ENCODE data around the gene CFAP299. TPM values are rescaled to one million over a fixed set of nuclear protein-coding genes. Genes with fewer than 3 reads are reported as not detected.

Gene CFAP299
- total and polyA plus RNA-seq, 2 of the 13 experiments (the other 11 are each of a cell fraction or from before 2014, with no cell fraction given) = not detected

GRCh38 chr4:80568891-80569290 is 233.4 kb downstream of the CFAP299 start (continued):
- TF ChIP-seq SOX13 (IDR thresholded peaks at IDR 0.05) (no peak), SOX13 (CRISPR knock-in tag; conservative IDR thresholded peaks at IDR 0.05 in 1 of 2, IDR thresholded peaks at IDR 0.05 in 1 of 2) (no peak), ZUFSP (CRISPR knock-in tag; IDR thresholded peaks at IDR 0.05; ENCODE audit: borderline replicate concordance) (no peak), DBP (CRISPR knock-in tag; IDR thresholded peaks at IDR 0.05; ENCODE audit: not compliant biosample characterization) (no peak)

- 6% methylated on average over 1 of the region's 1 CpG for WGBS (ENCODE audit: low lambda C conversion rate)
- CTCF ChIA-PET (ENCODE audit: low intra/inter-chr PET ratio, low total read pairs) = no interaction called here
- Histone ChIP-seq H3K79me2 (ENCODE audit: insufficient read depth, low read length) (no peaks in the 10 kb centered on the region), H3K4me2 (ENCODE audit: low read depth, low read length) (no peak overlapping the region), H3K27me3 (ENCODE audit: control insufficient read depth in 1 of 2, insufficient read depth in 2 of 2, low read length in 2 of 2) (no peaks in the 10 kb centered on the region), H3K4me3 (replicated peaks in 1 of 3; ENCODE audit: insufficient read depth in 1 of 3, low read depth in 2 of 3, low read length in 3 of 3) (no peak overlapping the region), H3K27ac (ENCODE audit: extremely low read length, insufficient read depth, low read length) (no peak overlapping the region), H3K9ac (ENCODE audit: insufficient read depth, low read depth, low read length) (no peak overlapping the region), H3K9me3 (ENCODE audit: low read length) (no peaks in the 10 kb centered on the region), H3K36me3 (replicated peaks in 1 of 2; ENCODE audit: control insufficient read depth in 1 of 2, insufficient read depth in 2 of 2, low read length in 2 of 2) (no peaks in the 10 kb centered on the region), H2AFZ (ENCODE audit: low read length) (no peak overlapping the region), H4K20me1 (ENCODE audit: insufficient read depth, low read length) (no peaks in the 10 kb centered on the region), H3K4me1 (ENCODE audit: insufficient read depth, low read length) (no peaks in the 10 kb centered on the region)
- ATAC-seq (no peak), FAIRE-seq (no peak), DNase-seq (ENCODE audit: low spot score) (no peak)
- in situ Hi-C loops (cut with HindIII; ENCODE audit: extremely low pct_ligation_motif_present, low pct_unique_long_range_greater_than_20kb) = no loop called here
- intact Hi-C loops (cut with micrococcal nuclease; ENCODE audit: unreplicated experiment) = no loop called here
- POLR2A ChIA-PET = no interaction called here
- BruUV-seq (replicated peaks) = no TSS peak
- no peak for TF ChIP-seq SKIL (CRISPR knock-in tag; IDR thresholded peaks at IDR 0.05; ENCODE audit: borderline replicate concordance)
- no peak for TF ChIP-seq PHF20 (CRISPR knock-in tag; IDR thresholded peaks at IDR 0.05)
- no peak for TF ChIP-seq MED1 (CRISPR knock-in tag; IDR thresholded peaks at IDR 0.05)
- TF ChIP-seq CENPX (CRISPR knock-in tag; IDR thresholded peaks at IDR 0.05) = no peak
- no peak for TF ChIP-seq FOXP4 (CRISPR knock-in tag; IDR thresholded peaks at IDR 0.05)
- TF ChIP-seq IRF1 (CRISPR knock-in tag; IDR thresholded peaks at IDR 0.05; ENCODE audit: low read depth) = no peak
- TF ChIP-seq PBX3 (CRISPR knock-in tag; IDR thresholded peaks at IDR 0.05; ENCODE audit: borderline replicate concordance) = no peak
- TF ChIP-seq MEIS1 (CRISPR knock-in tag; IDR thresholded peaks at IDR 0.05; ENCODE audit: borderline replicate concordance) = no peak
Measured at GRCh38 chr4:80576796-80577195, 241.3 kb downstream of the CFAP299 start.

Measured in HepG2 (cell line).